Activated CD8-positive, alpha-beta memory T cell treated with anti-CD3 and anti-CD28 coated beads, Interleukin-2, amount 50 U/mL, for 24 hours (primary cell): ENCODE data around the gene PBX3.

Experiments used
- DNase-seq: peaks from one replicate; pipeline ENCODE4 v3.0.0-alpha.2; 2020; ENCODE audit errors: extremely low read depth

PBX3 gene

GRCh38 chr9:125748446-125749099 lies 1.4 kb downstream of the PBX3 start:
- no peak for DNase-seq

GRCh38 chr9:125749287-125749935 lies 2.2 kb downstream of the PBX3 start:
- DNase-seq = no peak

- DNase-seq = no peak
Observed at GRCh38 chr9:125749951-125750626, 2.9 kb downstream of the PBX3 start.

GRCh38 chr9:125750627-125751011 lies 3.4 kb downstream of the PBX3 start:
- no peak for DNase-seq

GRCh38 chr9:125752070-125752628 lies 5.0 kb downstream of the PBX3 start:
- DNase-seq = no peak

GRCh38 chr9:125754096-125754495 lies 6.9 kb downstream of the PBX3 start:
- DNase-seq = no peak

GRCh38 chr9:125755340-125755739 lies 8.2 kb downstream of the PBX3 start:
- no peak for DNase-seq

GRCh38 chr9:125756518-125756917 lies 9.3 kb downstream of the PBX3 start:
- DNase-seq = no peak

GRCh38 chr9:125757834-125758233 lies 10.7 kb downstream of the PBX3 start:
- DNase-seq = no peak

- no peak for DNase-seq
Observed at GRCh38 chr9:125758986-125759763, 12.0 kb downstream of the PBX3 start.

GRCh38 chr9:125759764-125760129 lies 12.6 kb downstream of the PBX3 start:
- DNase-seq = no peak

- DNase-seq = no peak
Observed at GRCh38 chr9:125760537-125760936, 13.4 kb downstream of the PBX3 start.

- DNase-seq = no peak
Observed at GRCh38 chr9:125761676-125762450, 14.7 kb downstream of the PBX3 start.

GRCh38 chr9:125763394-125763801 lies 16.2 kb downstream of the PBX3 start:
- DNase-seq = no peak

- DNase-seq = no peak
Observed at GRCh38 chr9:125764198-125764597, 17.0 kb downstream of the PBX3 start.

GRCh38 chr9:125766468-125767221 lies 19.5 kb downstream of the PBX3 start:
- DNase-seq = no peak

- DNase-seq = no peak
Observed at GRCh38 chr9:125767349-125767748, 20.2 kb downstream of the PBX3 start.

GRCh38 chr9:125768803-125769202 lies 21.6 kb downstream of the PBX3 start:
- no peak for DNase-seq

- DNase-seq = no peak
Observed at GRCh38 chr9:125771037-125771436, 23.9 kb downstream of the PBX3 start.

GRCh38 chr9:125772740-125773139 lies 25.6 kb downstream of the PBX3 start:
- no peak for DNase-seq

GRCh38 chr9:125774106-125774505 lies 26.9 kb downstream of the PBX3 start:
- no peak for DNase-seq
